ENCODE data around the gene ZBTB16. TPM values are rescaled to one million over a fixed set of nuclear protein-coding genes. Genes with fewer than 3 reads are reported as not detected.

The ZBTB16 gene
- total and polyA plus RNA-seq, 2 of the 4 experiments (the other 2 are of a cell fraction): not detected

DNA sequence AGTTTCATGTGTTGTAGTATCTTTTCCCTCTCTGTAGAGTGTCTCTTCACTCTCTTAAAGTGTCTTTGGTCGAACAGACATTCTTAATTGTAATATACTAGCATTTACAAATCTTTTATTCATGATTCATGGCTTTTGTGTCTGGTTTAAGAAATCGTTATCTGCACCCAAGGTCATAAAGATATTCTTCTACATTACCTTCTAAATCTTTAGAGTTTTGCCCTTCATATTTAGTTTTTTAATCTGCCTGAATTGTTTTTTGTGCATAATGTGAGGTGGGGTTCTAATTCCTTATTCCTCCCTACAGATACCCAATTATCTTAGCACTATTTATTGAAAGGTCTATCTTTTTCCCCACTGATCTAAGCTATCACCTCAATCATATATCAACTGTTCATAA lies 227.6 kb downstream of the ZBTB16 start:
- H2AK9ac ChIP-seq (replicated peaks; ENCODE audit: low read depth, low read length, poor library complexity): no peak overlapping the region
- ATAC-seq (ENCODE audit: low read depth) (no peak), DNase-seq (no peak)
- H4K20me1 ChIP-seq (ENCODE audit: insufficient read depth, low read length): no peaks in the 10 kb centered on the region
- H2AFZ ChIP-seq (replicated peaks; ENCODE audit: low read length, poor library complexity): no peak overlapping the region
- POLR2A ChIA-PET (ENCODE audit: unreplicated experiment): no interaction called here
- no peak overlapping the region for H4K8ac ChIP-seq (ENCODE audit: low read depth in 2 of 2, low read length in 2 of 2)
- H3K18ac ChIP-seq (ENCODE audit: low read depth, low read length): no peak overlapping the region
- no peaks in the 10 kb centered on the region for H3K27me3 ChIP-seq (ENCODE audit: control insufficient read depth, insufficient read depth, low read length)
- H3K36me3 ChIP-seq (ENCODE audit: control insufficient read depth, insufficient read depth, low read length): no peaks in the 10 kb centered on the region
- H3K4ac ChIP-seq (ENCODE audit: low read depth, low read length): no peak overlapping the region
- in situ Hi-C loops (cut with MboI; ENCODE audit: low sequenced_read_pairs): no loop called here
- H2AK5ac ChIP-seq (ENCODE audit: low read depth, low read length): no peak overlapping the region
- dilution Hi-C loops (cut with HindIII; ENCODE audit: low sequenced_read_pairs, unreplicated experiment): no loop called here
- no peak overlapping the region for H2BK5ac ChIP-seq (ENCODE audit: low read depth, low read length, poor library complexity, severe bottlenecking)
- H4K5ac ChIP-seq (ENCODE audit: low read depth, low read length): no peak overlapping the region
- peaks cover 14% of the 10 kb centered on the region for H3K4me1 ChIP-seq (ENCODE audit: control insufficient read depth, insufficient read depth, low read length)
- no peak overlapping the region for H3K9ac ChIP-seq (ENCODE audit: low read depth, low read length)
- WGBS, 2 experiments (ENCODE audit: extremely low coverage in 2 of 2, insufficient read length in 1 of 2): no CpG with 5 or more reads among the region's 2 CpGs
- no peak overlapping the region for H2BK120ac ChIP-seq (ENCODE audit: low read depth, low read length)
- H3K23ac ChIP-seq (ENCODE audit: low read depth, low read length): no peak overlapping the region
- no peak overlapping the region for H2BK20ac ChIP-seq (ENCODE audit: low read depth, low read length)
- no peak overlapping the region for H3K14ac ChIP-seq (replicated peaks; ENCODE audit: low read depth, low read length)
- H3K9me1 ChIP-seq (ENCODE audit: insufficient read depth, low read length): no peaks in the 10 kb centered on the region
- peaks cover 9% of the 10 kb centered on the region for H3K9me3 ChIP-seq (ENCODE audit: control insufficient read depth, insufficient read depth, low read length)
- no peak overlapping the region for H4K91ac ChIP-seq (ENCODE audit: insufficient read depth, low read depth, low read length)
- no peak overlapping the region for H3K27ac ChIP-seq (ENCODE audit: insufficient read depth, low read length)
- H3K56ac ChIP-seq (ENCODE audit: extremely low read depth, insufficient read depth, low read length): no peak overlapping the region
- CTCF ChIA-PET: no interaction called here
- H3K4me3 ChIP-seq (ENCODE audit: insufficient read depth, low read depth, low read length): no peak overlapping the region
- H3K79me1 ChIP-seq (ENCODE audit: low read depth in 1 of 2, low read length in 2 of 2): no peaks in the 10 kb centered on the region
- intact Hi-C loops (cut with micrococcal nuclease): no loop called here
- H2BK15ac ChIP-seq (ENCODE audit: low read depth, low read length): no peak overlapping the region
- no peak overlapping the region for H3K4me2 ChIP-seq (ENCODE audit: low read depth, low read length)
- TF ChIP-seq POLR2A (IDR thresholded peaks at IDR 0.05; ENCODE audit: low read depth, low read length) (no peak), BHLHE40 (IDR thresholded peaks at IDR 0.05; ENCODE audit: low read depth, low read length) (no peak), RFX5 (IDR thresholded peaks at IDR 0.05; ENCODE audit: low read depth, low read length) (no peak), CEBPB (IDR thresholded peaks at IDR 0.05; ENCODE audit: low read depth, low read length) (no peak), MXI1 (IDR thresholded peaks at IDR 0.05; ENCODE audit: borderline replicate concordance, low read depth, low read length) (no peak), MAZ (IDR thresholded peaks at IDR 0.05; ENCODE audit: borderline replicate concordance, low read depth, low read length) (no peak), MAFK (IDR thresholded peaks at IDR 0.05; ENCODE audit: low read depth, low read length) (no peak), FOS (IDR thresholded peaks at IDR 0.05; ENCODE audit: low read depth, low read length) (no peak), SMC3 (IDR thresholded peaks at IDR 0.05; ENCODE audit: low read depth, low read length) (no peak), CHD1 (IDR thresholded peaks at IDR 0.05; ENCODE audit: low read depth, low read length) (no peak), RCOR1 (IDR thresholded peaks at IDR 0.05; ENCODE audit: insufficient replicate concordance, low read length) (no peak), RAD21 (IDR thresholded peaks at IDR 0.05; ENCODE audit: low read length) (no peak), NFE2L2 (IDR thresholded peaks at IDR 0.05; ENCODE audit: low read depth, low read length) (no peak)
- TF ChIP-seq, protein P1, sequence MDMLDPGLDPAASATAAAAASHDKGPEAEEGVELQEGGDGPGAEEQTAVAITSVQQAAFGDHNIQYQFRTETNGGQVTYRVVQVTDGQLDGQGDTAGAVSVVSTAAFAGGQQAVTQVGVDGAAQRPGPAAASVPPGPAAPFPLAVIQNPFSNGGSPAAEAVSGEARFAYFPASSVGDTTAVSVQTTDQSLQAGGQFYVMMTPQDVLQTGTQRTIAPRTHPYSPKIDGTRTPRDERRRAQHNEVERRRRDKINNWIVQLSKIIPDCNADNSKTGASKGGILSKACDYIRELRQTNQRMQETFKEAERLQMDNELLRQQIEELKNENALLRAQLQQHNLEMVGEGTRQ (IDR thresholded peaks at IDR 0.05; ENCODE audit: low read depth, low read length): no peak
- TF ChIP-seq, protein P2, sequence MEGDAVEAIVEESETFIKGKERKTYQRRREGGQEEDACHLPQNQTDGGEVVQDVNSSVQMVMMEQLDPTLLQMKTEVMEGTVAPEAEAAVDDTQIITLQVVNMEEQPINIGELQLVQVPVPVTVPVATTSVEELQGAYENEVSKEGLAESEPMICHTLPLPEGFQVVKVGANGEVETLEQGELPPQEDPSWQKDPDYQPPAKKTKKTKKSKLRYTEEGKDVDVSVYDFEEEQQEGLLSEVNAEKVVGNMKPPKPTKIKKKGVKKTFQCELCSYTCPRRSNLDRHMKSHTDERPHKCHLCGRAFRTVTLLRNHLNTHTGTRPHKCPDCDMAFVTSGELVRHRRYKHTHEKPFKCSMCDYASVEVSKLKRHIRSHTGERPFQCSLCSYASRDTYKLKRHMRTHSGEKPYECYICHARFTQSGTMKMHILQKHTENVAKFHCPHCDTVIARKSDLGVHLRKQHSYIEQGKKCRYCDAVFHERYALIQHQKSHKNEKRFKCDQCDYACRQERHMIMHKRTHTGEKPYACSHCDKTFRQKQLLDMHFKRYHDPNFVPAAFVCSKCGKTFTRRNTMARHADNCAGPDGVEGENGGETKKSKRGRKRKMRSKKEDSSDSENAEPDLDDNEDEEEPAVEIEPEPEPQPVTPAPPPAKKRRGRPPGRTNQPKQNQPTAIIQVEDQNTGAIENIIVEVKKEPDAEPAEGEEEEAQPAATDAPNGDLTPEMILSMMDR (conservative IDR thresholded peaks at IDR 0.05; ENCODE audit: low read depth, low read length): no peak
- TF ChIP-seq, protein P3, sequence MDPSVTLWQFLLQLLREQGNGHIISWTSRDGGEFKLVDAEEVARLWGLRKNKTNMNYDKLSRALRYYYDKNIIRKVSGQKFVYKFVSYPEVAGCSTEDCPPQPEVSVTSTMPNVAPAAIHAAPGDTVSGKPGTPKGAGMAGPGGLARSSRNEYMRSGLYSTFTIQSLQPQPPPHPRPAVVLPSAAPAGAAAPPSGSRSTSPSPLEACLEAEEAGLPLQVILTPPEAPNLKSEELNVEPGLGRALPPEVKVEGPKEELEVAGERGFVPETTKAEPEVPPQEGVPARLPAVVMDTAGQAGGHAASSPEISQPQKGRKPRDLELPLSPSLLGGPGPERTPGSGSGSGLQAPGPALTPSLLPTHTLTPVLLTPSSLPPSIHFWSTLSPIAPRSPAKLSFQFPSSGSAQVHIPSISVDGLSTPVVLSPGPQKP (IDR thresholded peaks at IDR 0.05; ENCODE audit: borderline replicate concordance, low read depth, low read length): no peak
- no TSS peak for BruUV-seq (replicated peaks)

Data from IMR-90 (cell line).